ENCODE data around the gene ULK1. TPM values are rescaled to one million over a fixed set of nuclear protein-coding genes. Genes with fewer than 3 reads are reported as not detected.
"Not testable (repeated sequence)": the region's sequence is repeated elsewhere in the genome, so short reads cannot be mapped to it uniquely, and the experiment has no call there.

Gene ULK1
- total RNA-seq, 1 donor: 11.7 TPM

- no peak overlapping the region for H3K4me3 ChIP-seq (ENCODE audit: low read depth, low read length)
- TF ChIP-seq CTCF (IDR thresholded peaks at IDR 0.05; ENCODE audit: insufficient read depth, low read depth, low read length): no peak
- no peak for DNase-seq (ENCODE audit: low read depth)
Measured at GRCh38 chr12:131948166-131948712, 53.8 kb downstream of the ULK1 start.

- DNase-seq (ENCODE audit: low read depth): not testable (repeated sequence)
- H3K4me3 ChIP-seq (ENCODE audit: low read depth, low read length): peak overlapping the region; percentile 62
Measured at GRCh38 chr12:131948713-131949430, 54.5 kb downstream of the ULK1 start.

- peak; percentile 26 for TF ChIP-seq CTCF (IDR thresholded peaks at IDR 0.05; ENCODE audit: insufficient read depth, low read depth, low read length)
- DNase-seq (ENCODE audit: low read depth): peak; percentile 95
- peak within 1 kb of the TSS; percentile 79 for H3K4me3 ChIP-seq (ENCODE audit: low read depth, low read length)
Measured at GRCh38 chr12:131949431-131950181, 55.2 kb downstream of the ULK1 start, which contains the start of gene EP400. TSS of gene EP400 (plus strand) at chr12:131949942. CDS start at chr12:131960620, 10,678 bp downstream.

DNA sequence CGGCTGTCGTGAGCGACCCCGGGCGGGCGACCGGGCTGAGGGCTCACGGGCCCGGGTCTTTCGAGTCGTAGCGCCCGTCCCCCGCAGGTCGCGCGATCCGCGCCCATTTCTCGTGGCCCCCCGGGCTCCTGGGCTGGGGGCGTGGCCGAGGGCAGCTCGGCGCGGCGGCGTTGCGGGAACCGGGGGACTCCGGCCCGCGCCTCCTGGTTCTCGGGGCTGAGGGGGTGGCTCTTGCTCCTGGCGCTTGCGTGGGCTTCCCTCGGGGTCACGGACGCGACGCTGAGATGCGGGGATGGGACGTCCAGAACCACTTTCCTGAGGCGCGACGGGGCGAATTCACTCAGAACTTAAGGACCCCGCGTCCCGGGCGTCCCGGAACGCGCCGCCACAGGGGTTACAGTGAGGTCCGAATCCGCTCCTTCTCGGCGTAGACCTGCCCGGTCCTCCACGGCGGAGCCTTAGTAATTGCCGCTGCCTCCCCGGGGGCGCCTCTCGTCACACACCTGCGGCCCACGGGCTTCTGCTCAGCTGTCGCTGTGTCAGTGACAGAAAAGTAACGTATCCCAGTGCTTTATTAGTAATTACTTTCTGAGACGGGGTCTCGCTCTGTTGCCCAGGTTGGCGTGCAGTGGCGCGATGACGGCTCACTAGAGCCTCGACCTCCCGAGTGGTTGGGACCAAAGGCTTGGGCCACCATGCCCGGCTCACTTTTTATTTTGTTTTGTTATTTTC is 55.9 kb downstream of the ULK1 start:
- peak overlapping the region; percentile 79 for H3K4me3 ChIP-seq (ENCODE audit: low read depth, low read length)
- no peak for TF ChIP-seq CTCF (IDR thresholded peaks at IDR 0.05; ENCODE audit: insufficient read depth, low read depth, low read length)
- no peak for DNase-seq (ENCODE audit: low read depth)

- H3K4me3 ChIP-seq (ENCODE audit: low read depth, low read length); DNase-seq (ENCODE audit: low read depth): not testable (repeated sequence)
Measured at GRCh38 chr12:131953810-131954209, 59.4 kb downstream of the ULK1 start.

- not testable (repeated sequence) for H3K4me3 ChIP-seq (ENCODE audit: low read depth, low read length); DNase-seq (ENCODE audit: low read depth)
Measured at GRCh38 chr12:131954460-131954859, 60.0 kb downstream of the ULK1 start.

- DNase-seq (ENCODE audit: low read depth): no peak
- H3K4me3 ChIP-seq (ENCODE audit: low read depth, low read length): no peak overlapping the region
- no peak for TF ChIP-seq CTCF (IDR thresholded peaks at IDR 0.05; ENCODE audit: insufficient read depth, low read depth, low read length)
Measured at GRCh38 chr12:131959116-131959515, 64.7 kb downstream of the ULK1 start.
